Lower leg skin (tissue), 3 donors: ENCODE results near the gene NLRP3.

ENCODE experiments used
- POLR2A ChIP-seq, 2 donors: fragments of 450-650 bp; IDR thresholded peaks; one replicate each; pipeline ENCODE4 v1.6.1; 2016 to 2017; ENCODE audit warnings: antibody characterized with exemption in 2 of 2, mild to moderate bottlenecking in 1 of 2, moderate library complexity in 1 of 2
- TF ChIP-seq, protein P1 (sequence below), 3 donors: fragments of 450-650 bp; IDR thresholded peaks; one replicate each; pipeline ENCODE4 v1.5.1; 2016; ENCODE audit warnings: antibody characterized with exemption in 3 of 3, mild to moderate bottlenecking in 3 of 3, moderate library complexity in 2 of 3

DNA sequence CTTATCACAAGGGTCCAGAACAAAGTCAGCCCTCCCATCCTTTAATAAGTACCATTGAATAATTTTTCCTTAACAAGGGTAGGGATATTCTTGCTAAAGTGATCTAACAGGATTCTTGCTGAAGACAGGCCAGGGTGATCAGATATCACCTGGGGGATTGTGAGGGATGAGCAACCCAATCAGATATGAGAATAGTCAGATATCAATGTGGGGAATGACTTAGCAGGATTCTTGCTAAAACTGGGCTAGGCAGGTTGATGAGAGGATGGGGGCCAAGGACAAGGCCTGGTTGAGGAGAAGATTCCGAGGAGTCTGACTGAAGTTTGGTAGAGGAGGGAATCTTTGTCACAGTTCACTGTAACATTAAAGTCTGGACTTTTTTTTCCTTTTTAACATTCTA, 23.9 kb upstream of the NLRP3 start:
- TF ChIP-seq, protein P1, sequence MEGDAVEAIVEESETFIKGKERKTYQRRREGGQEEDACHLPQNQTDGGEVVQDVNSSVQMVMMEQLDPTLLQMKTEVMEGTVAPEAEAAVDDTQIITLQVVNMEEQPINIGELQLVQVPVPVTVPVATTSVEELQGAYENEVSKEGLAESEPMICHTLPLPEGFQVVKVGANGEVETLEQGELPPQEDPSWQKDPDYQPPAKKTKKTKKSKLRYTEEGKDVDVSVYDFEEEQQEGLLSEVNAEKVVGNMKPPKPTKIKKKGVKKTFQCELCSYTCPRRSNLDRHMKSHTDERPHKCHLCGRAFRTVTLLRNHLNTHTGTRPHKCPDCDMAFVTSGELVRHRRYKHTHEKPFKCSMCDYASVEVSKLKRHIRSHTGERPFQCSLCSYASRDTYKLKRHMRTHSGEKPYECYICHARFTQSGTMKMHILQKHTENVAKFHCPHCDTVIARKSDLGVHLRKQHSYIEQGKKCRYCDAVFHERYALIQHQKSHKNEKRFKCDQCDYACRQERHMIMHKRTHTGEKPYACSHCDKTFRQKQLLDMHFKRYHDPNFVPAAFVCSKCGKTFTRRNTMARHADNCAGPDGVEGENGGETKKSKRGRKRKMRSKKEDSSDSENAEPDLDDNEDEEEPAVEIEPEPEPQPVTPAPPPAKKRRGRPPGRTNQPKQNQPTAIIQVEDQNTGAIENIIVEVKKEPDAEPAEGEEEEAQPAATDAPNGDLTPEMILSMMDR (IDR thresholded peaks at IDR 0.05): no peak
- TF ChIP-seq POLR2A (IDR thresholded peaks at IDR 0.05): no peak
